Endothelial cell (in vitro differentiated cells): ENCODE measurements around the gene FPR1. TPM values are rescaled to one million over a fixed set of nuclear protein-coding genes. Genes with fewer than 3 reads are reported as not detected.

Experiments
- DNase-seq: peaks from one replicate; pipeline ENCODE4 v3.0.0; 2021; ENCODE audit warnings: low spot score
- H3K27ac Mint-ChIP-seq: one replicate; pipeline ENCODE4 v1.8.0; 2021; ENCODE audit warnings: mixed read lengths, inconsistent platforms; ENCODE audit not compliant: unreplicated experiment
- H3K27me3 Mint-ChIP-seq: one replicate; pipeline ENCODE4 v1.8.0; 2021; ENCODE audit warnings: mild to moderate bottlenecking, moderate library complexity, mixed read lengths, inconsistent platforms; ENCODE audit not compliant: unreplicated experiment
- H3K36me3 Mint-ChIP-seq: one replicate; pipeline ENCODE4 v1.8.0; 2021; ENCODE audit warnings: mild to moderate bottlenecking, low read depth, mixed read lengths, inconsistent platforms; ENCODE audit not compliant: unreplicated experiment
- H3K4me1 Mint-ChIP-seq: one replicate; pipeline ENCODE4 v1.8.0; 2021; ENCODE audit warnings: mild to moderate bottlenecking, mixed read lengths, inconsistent platforms; ENCODE audit not compliant: unreplicated experiment
- H3K4me3 Mint-ChIP-seq: one replicate; pipeline ENCODE4 v1.8.0; 2021; ENCODE audit warnings: mild to moderate bottlenecking, mixed read lengths, inconsistent platforms; ENCODE audit not compliant: unreplicated experiment
- H3K9me3 Mint-ChIP-seq: one replicate; pipeline ENCODE4 v1.8.0; 2021; ENCODE audit warnings: mixed read lengths, inconsistent platforms; ENCODE audit not compliant: unreplicated experiment
- total RNA-seq: library from RNA; stranded (reverse); fragmentation: NEBNext Ultra II Directional; extraction: Animal tissue kit (Norgen Biotek cat#: 25700); gene quantifications from one replicate; pipeline ENCODE4 v1.2.1, GENCODE V29; 2021; ENCODE audit not compliant: unreplicated experiment
- TF ChIP-seq, protein P1 (sequence below): fragments of 200-600 bp; sonication (generic); IDR thresholded peaks from one replicate; pipeline ENCODE4 v1.5.0; 2021; ENCODE audit warnings: antibody characterized with exemption; ENCODE audit not compliant: unreplicated experiment

FPR1 gene
- total RNA-seq, 1 donor from 2014 or later: 0.67 TPM

DNA sequence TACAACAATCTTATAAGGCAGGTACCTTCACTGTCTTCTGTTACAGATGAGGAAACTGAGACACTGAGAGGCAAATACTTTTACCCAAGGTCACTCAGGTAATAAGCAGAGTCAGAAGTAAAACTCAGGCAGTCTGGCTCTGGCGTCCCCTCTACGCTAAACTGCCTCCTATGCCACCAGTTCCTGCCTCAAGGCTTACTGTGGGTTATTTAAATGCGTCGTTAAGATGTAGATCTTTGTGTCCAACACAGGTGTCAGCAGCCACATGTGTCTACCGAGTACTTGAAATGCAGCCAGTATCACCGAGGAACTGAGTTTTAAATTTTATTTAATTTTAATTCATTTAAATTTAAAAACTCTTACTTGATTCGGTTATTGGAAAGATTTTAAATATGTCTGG lies 29.8 kb downstream of the FPR1 start:
- Mint-ChIP-seq H3K4me3 (no peak overlapping the region), H3K4me1 (peaks cover 3% of the 10 kb centered on the region), H3K27me3 (peaks cover 12% of the 10 kb centered on the region), H3K27ac (no peak overlapping the region), H3K36me3 (peaks cover 3% of the 10 kb centered on the region), H3K9me3 (no peaks in the 10 kb centered on the region)
- no peak for DNase-seq
- TF ChIP-seq, protein P1, sequence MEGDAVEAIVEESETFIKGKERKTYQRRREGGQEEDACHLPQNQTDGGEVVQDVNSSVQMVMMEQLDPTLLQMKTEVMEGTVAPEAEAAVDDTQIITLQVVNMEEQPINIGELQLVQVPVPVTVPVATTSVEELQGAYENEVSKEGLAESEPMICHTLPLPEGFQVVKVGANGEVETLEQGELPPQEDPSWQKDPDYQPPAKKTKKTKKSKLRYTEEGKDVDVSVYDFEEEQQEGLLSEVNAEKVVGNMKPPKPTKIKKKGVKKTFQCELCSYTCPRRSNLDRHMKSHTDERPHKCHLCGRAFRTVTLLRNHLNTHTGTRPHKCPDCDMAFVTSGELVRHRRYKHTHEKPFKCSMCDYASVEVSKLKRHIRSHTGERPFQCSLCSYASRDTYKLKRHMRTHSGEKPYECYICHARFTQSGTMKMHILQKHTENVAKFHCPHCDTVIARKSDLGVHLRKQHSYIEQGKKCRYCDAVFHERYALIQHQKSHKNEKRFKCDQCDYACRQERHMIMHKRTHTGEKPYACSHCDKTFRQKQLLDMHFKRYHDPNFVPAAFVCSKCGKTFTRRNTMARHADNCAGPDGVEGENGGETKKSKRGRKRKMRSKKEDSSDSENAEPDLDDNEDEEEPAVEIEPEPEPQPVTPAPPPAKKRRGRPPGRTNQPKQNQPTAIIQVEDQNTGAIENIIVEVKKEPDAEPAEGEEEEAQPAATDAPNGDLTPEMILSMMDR: no peak

DNA sequence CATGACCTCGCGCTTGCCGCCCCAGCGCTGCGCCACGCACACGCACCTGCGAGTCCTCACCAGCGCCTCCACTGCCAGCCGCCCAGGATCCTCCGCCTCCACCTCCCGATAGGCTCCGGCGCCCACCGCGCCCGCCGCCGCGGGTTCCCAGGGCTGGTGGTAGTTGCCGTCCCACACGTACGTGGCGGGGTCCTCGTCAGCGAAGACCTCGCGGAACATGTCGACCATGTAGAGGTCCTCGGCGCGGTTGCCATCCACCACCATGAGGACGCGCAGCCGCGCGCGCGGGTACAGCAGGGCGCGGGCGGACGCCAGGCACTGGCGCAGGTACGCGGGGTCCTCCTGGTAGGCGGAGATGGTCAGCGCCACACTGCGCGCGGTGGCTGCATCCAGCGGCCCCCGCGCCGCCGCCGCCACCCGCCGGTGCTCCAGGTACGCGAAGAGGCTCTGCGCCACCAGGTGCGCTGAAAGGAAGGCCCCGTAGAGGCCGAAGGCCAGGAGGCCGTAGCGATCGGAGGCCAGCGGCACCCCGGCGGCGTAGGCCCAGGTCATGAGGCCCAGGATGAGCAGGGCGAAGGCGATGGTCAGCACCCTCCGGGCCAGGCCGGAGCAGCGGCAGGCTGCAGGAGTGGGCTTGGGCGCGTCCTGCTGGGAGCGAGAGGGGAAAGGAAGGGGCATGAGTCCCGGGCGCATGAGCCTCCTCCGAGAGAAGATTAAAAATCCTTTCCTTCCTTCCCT lies 32.3 kb downstream of the FPR1 start:
- DNase-seq: no peak
- Mint-ChIP-seq H3K36me3 (peaks cover 8% of the 10 kb centered on the region), H3K27ac (no peak overlapping the region), H3K4me3 (peak overlapping the region; percentile 48), H3K9me3 (no peaks in the 10 kb centered on the region), H3K27me3 (peaks cover 16% of the 10 kb centered on the region), H3K4me1 (peaks cover 3% of the 10 kb centered on the region)
- TF ChIP-seq, protein P1: no peak

DNA sequence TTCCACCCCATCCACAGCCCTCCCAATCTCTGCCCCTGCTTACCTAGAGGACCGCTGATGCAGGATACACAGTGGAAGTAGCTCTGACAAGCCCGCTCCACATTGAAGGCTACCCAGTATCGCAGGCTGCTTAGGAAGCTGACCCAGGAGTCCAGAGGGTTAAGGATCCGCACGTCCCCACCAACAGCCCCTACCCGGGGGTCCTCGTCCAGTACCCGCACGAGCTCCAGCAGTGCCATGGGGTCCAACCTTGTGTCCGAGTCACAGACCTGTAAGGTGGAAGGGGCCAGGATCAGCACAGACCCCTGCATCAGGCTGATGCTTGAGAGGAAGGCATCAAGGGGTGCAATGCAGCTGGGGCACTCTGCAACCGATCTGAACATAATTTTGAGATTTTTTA lies 34.8 kb downstream of the FPR1 start:
- no peaks in the 10 kb centered on the region for H3K9me3 Mint-ChIP-seq
- H3K27ac Mint-ChIP-seq: no peak overlapping the region
- TF ChIP-seq, protein P1: no peak
- no peak for DNase-seq
- H3K36me3 Mint-ChIP-seq: peaks cover 8% of the 10 kb centered on the region
- H3K27me3 Mint-ChIP-seq: peaks cover 19% of the 10 kb centered on the region
- peaks cover 3% of the 10 kb centered on the region for H3K4me1 Mint-ChIP-seq
- no peak overlapping the region for H3K4me3 Mint-ChIP-seq

DNA sequence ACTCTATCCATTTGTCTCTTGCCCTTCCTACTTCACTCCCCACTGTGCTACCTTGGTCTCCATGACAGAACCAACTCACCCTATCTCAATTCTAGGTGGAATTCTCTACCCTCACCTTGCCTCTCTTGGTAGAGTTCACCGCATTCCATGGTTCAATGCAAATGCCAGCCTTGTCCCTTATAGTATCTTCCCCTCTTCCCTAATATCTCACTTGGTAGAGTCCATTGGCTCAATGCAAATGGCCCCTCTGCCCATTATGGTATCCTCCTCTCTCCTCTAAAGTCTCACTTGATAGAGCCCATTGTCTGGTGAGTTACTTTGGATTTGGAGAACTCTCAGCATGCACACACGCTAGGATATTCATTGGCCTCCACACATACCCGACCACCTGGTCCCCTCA lies 35.8 kb downstream of the FPR1 start:
- TF ChIP-seq, protein P1: no peak
- H3K4me1 Mint-ChIP-seq: peaks cover 3% of the 10 kb centered on the region
- no peaks in the 10 kb centered on the region for H3K9me3 Mint-ChIP-seq
- peaks cover 8% of the 10 kb centered on the region for H3K36me3 Mint-ChIP-seq
- no peak for DNase-seq
- no peak overlapping the region for H3K4me3 Mint-ChIP-seq
- H3K27ac Mint-ChIP-seq: no peak overlapping the region
- H3K27me3 Mint-ChIP-seq: peaks cover 19% of the 10 kb centered on the region

DNA sequence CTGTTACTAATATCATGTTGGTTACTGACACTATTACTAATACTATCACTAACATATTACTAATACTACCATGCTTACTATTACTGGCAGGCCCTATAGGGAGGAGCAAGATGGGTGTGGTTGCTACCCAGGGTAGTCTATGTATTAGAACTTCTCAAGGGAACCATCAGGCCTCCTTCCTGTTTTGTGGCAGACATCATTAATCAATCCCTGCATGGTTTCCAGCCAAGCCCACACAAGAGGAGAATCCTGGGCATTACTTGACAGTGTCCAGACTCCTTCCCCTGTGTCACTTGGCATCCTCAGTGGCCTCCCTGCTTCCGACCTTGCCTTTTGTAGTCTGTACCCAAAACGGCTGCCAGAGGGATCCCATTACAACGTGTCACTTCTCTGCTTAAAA lies 36.8 kb downstream of the FPR1 start:
- no peaks in the 10 kb centered on the region for H3K9me3 Mint-ChIP-seq
- peaks cover 8% of the 10 kb centered on the region for H3K36me3 Mint-ChIP-seq
- no peak overlapping the region for H3K27ac Mint-ChIP-seq
- DNase-seq: no peak
- H3K4me1 Mint-ChIP-seq: peaks cover 3% of the 10 kb centered on the region
- no peak overlapping the region for H3K4me3 Mint-ChIP-seq
- H3K27me3 Mint-ChIP-seq: peaks cover 21% of the 10 kb centered on the region
- TF ChIP-seq, protein P1: no peak
